ENCODE results near the gene NXN.
"Not testable (repeated sequence)": the region's sequence is repeated elsewhere in the genome, so short reads cannot be mapped to it uniquely, and the experiment has no call there.

Gene NXN

GRCh38 chr17:965311-965989 is 14.1 kb downstream of the NXN start:
- DNase-seq (ENCODE audit: insufficient read length), result no peak
- FAIRE-seq, result no peak
- TF ChIP-seq POLR2A (IDR thresholded peaks at IDR 0.05; ENCODE audit: low read depth, low read length), result no peak
- no peak for TF ChIP-seq TAF1 (IDR thresholded peaks at IDR 0.05; ENCODE audit: borderline replicate concordance, low read depth, low read length)
- TF ChIP-seq POLR2AphosphoS5 (IDR thresholded peaks at IDR 0.05; ENCODE audit: low read depth, low read length), result no peak

- FAIRE-seq (no peak), DNase-seq (ENCODE audit: insufficient read length) (no peak)
- TF ChIP-seq POLR2A (IDR thresholded peaks at IDR 0.05; ENCODE audit: low read depth, low read length), result no peak
- TF ChIP-seq POLR2AphosphoS5 (IDR thresholded peaks at IDR 0.05; ENCODE audit: low read depth, low read length), result no peak
- TF ChIP-seq TAF1 (IDR thresholded peaks at IDR 0.05; ENCODE audit: borderline replicate concordance, low read depth, low read length), result no peak
These were observed 14.7 kb downstream of the NXN start for GRCh38 chr17:964876-965275.

GRCh38 chr17:962670-963069 is 16.9 kb downstream of the NXN start:
- FAIRE-seq, result no peak
- TF ChIP-seq POLR2A (IDR thresholded peaks at IDR 0.05; ENCODE audit: low read depth, low read length), result no peak
- TF ChIP-seq TAF1 (IDR thresholded peaks at IDR 0.05; ENCODE audit: borderline replicate concordance, low read depth, low read length), result no peak
- no peak for TF ChIP-seq POLR2AphosphoS5 (IDR thresholded peaks at IDR 0.05; ENCODE audit: low read depth, low read length)
- DNase-seq (ENCODE audit: insufficient read length), result no peak

GRCh38 chr17:962166-962565 is 17.4 kb downstream of the NXN start:
- TF ChIP-seq TAF1 (IDR thresholded peaks at IDR 0.05; ENCODE audit: borderline replicate concordance, low read depth, low read length) (no peak), POLR2AphosphoS5 (IDR thresholded peaks at IDR 0.05; ENCODE audit: low read depth, low read length) (no peak), POLR2A (IDR thresholded peaks at IDR 0.05; ENCODE audit: low read depth, low read length) (no peak)
- FAIRE-seq (no peak), DNase-seq (ENCODE audit: insufficient read length) (no peak)

GRCh38 chr17:958712-959451 is 20.7 kb downstream of the NXN start:
- FAIRE-seq (no peak), DNase-seq (ENCODE audit: insufficient read length) (no peak)
- TF ChIP-seq TAF1 (IDR thresholded peaks at IDR 0.05; ENCODE audit: borderline replicate concordance, low read depth, low read length) (no peak), POLR2A (IDR thresholded peaks at IDR 0.05; ENCODE audit: low read depth, low read length) (no peak), POLR2AphosphoS5 (IDR thresholded peaks at IDR 0.05; ENCODE audit: low read depth, low read length) (no peak)

- DNase-seq (ENCODE audit: insufficient read length) (no peak), FAIRE-seq (no peak)
These were observed 21.6 kb downstream of the NXN start for GRCh38 chr17:957856-958421.

GRCh38 chr17:956905-957304 is 22.7 kb downstream of the NXN start:
- TF ChIP-seq POLR2AphosphoS5 (IDR thresholded peaks at IDR 0.05; ENCODE audit: low read depth, low read length) (no peak), POLR2A (IDR thresholded peaks at IDR 0.05; ENCODE audit: low read depth, low read length) (no peak), TAF1 (IDR thresholded peaks at IDR 0.05; ENCODE audit: borderline replicate concordance, low read depth, low read length) (no peak)
- FAIRE-seq (no peak), DNase-seq (ENCODE audit: insufficient read length) (no peak)

More at GRCh38 chr17:957856-958421, 21.6 kb downstream of the NXN start:
- TF ChIP-seq POLR2A (IDR thresholded peaks at IDR 0.05; ENCODE audit: low read depth, low read length) (no peak), TAF1 (IDR thresholded peaks at IDR 0.05; ENCODE audit: borderline replicate concordance, low read depth, low read length) (no peak), POLR2AphosphoS5 (IDR thresholded peaks at IDR 0.05; ENCODE audit: low read depth, low read length) (no peak)

- TF ChIP-seq POLR2AphosphoS5 (IDR thresholded peaks at IDR 0.05; ENCODE audit: low read depth, low read length) (no peak), POLR2A (IDR thresholded peaks at IDR 0.05; ENCODE audit: low read depth, low read length) (no peak), TAF1 (IDR thresholded peaks at IDR 0.05; ENCODE audit: borderline replicate concordance, low read depth, low read length) (no peak)
- FAIRE-seq (no peak), DNase-seq (ENCODE audit: insufficient read length) (no peak)
These were observed 25.0 kb downstream of the NXN start for GRCh38 chr17:954431-955164.

GRCh38 chr17:953767-954166 is 25.8 kb downstream of the NXN start:
- FAIRE-seq (no peak), DNase-seq (ENCODE audit: insufficient read length) (no peak)
- TF ChIP-seq POLR2A (IDR thresholded peaks at IDR 0.05; ENCODE audit: low read depth, low read length) (no peak), TAF1 (IDR thresholded peaks at IDR 0.05; ENCODE audit: borderline replicate concordance, low read depth, low read length) (no peak), POLR2AphosphoS5 (IDR thresholded peaks at IDR 0.05; ENCODE audit: low read depth, low read length) (no peak)

GRCh38 chr17:952592-952991 is 27.0 kb downstream of the NXN start:
- DNase-seq (ENCODE audit: insufficient read length); FAIRE-seq: not testable (repeated sequence)

GRCh38 chr17:951325-952132 is 28.0 kb downstream of the NXN start:
- FAIRE-seq (no peak), DNase-seq (ENCODE audit: insufficient read length) (no peak)
- no peak for TF ChIP-seq TAF1 (IDR thresholded peaks at IDR 0.05; ENCODE audit: borderline replicate concordance, low read depth, low read length)
- TF ChIP-seq POLR2A (IDR thresholded peaks at IDR 0.05; ENCODE audit: low read depth, low read length), result no peak
- no peak for TF ChIP-seq POLR2AphosphoS5 (IDR thresholded peaks at IDR 0.05; ENCODE audit: low read depth, low read length)
